CD14-positive monocyte (primary cell): Measurements from ENCODE around the gene PRRT4. TPM values are rescaled to one million over a fixed set of nuclear protein-coding genes. Genes with fewer than 3 reads are reported as not detected.

Experiments
- DNase-seq, 3 donors: peaks; one replicate each; pipeline ENCODE4 v3.0.0-alpha.2; 2011 to 2022
- H2AFZ ChIP-seq: 2 replicates; pipeline ENCODE4 v1.6.0; 2012; ENCODE audit warnings: mild to moderate bottlenecking, low read depth, low read length, inconsistent platforms; ENCODE audit not compliant: insufficient read depth, poor library complexity, severe bottlenecking
- H3K27ac ChIP-seq, 2 donors: 1 replicate in 1 of 2; 2 replicates in 1 of 2; pipeline ENCODE4 v1.5.1; 2012 to 2013; ENCODE audit warnings: low read length in 2 of 2, control low read depth in 1 of 2, inconsistent platforms in 1 of 2, low read depth in 1 of 2, mild to moderate bottlenecking in 1 of 2
- H3K27me3 ChIP-seq, 2 donors: one replicate each; pipeline versions ENCODE4 v1.6.0 to v1.6.1; 2011 to 2013; ENCODE audit warnings: low read length in 2 of 2; ENCODE audit not compliant: control insufficient read depth in 2 of 2, insufficient read depth in 2 of 2
- H3K36me3 ChIP-seq, 2 donors: replicated peaks in 1 of 2; 1 replicate in 1 of 2; 2 replicates in 1 of 2; pipeline versions ENCODE4 v1.5.1 to v1.6.1; 2012 to 2013; ENCODE audit warnings: low read length in 2 of 2, control low read depth in 1 of 2, inconsistent platforms in 1 of 2, mild to moderate bottlenecking in 1 of 2; ENCODE audit not compliant: insufficient read depth in 2 of 2, control insufficient read depth in 1 of 2
- H3K4me1 ChIP-seq, 2 donors: 1 replicate in 1 of 2; 2 replicates in 1 of 2; pipeline versions ENCODE4 v1.5.1 to v1.6.1; 2012 to 2013; ENCODE audit warnings: low read length in 2 of 2, control low read depth in 1 of 2, inconsistent platforms in 1 of 2, mild to moderate bottlenecking in 1 of 2, moderate library complexity in 1 of 2; ENCODE audit not compliant: insufficient read depth in 2 of 2, control insufficient read depth in 1 of 2
- H3K4me2 ChIP-seq: replicated peaks from 2 replicates; pipeline ENCODE3; 2012; ENCODE audit warnings: low read length, moderate library complexity, mild to moderate bottlenecking; ENCODE audit not compliant: poor library complexity, severe bottlenecking; ENCODE audit errors: extremely low read depth
- H3K4me3 ChIP-seq, 3 experiments: fragments of 200-600 bp in 1 of 3; sonication (generic) in 1 of 3; replicated peaks in 1 of 3; 1 replicate in 2 of 3; 2 replicates in 1 of 3; pipeline ENCODE4 v1.5.1; 2011 to 2013; ENCODE audit warnings: low read length in 3 of 3, mild to moderate bottlenecking in 3 of 3, control low read depth in 2 of 3, low read depth in 2 of 3, inconsistent platforms in 1 of 3, moderate library complexity in 1 of 3
- H3K79me2 ChIP-seq: 2 replicates; pipeline ENCODE4 v1.6.0; 2012; ENCODE audit warnings: mild to moderate bottlenecking, control low read depth, inconsistent platforms, low read length, moderate library complexity; ENCODE audit not compliant: insufficient read depth
- H3K9ac ChIP-seq: 2 replicates; pipeline ENCODE4 v1.6.0; 2017; ENCODE audit warnings: low read length, mild to moderate bottlenecking; ENCODE audit not compliant: insufficient read depth, poor library complexity, severe bottlenecking
- H3K9me3 ChIP-seq, 2 donors: replicated peaks in 1 of 2; 1 replicate in 1 of 2; 2 replicates in 1 of 2; pipeline versions ENCODE4 v1.5.1 to v1.6.1; 2012 to 2013; ENCODE audit warnings: low read length in 2 of 2, control low read depth in 1 of 2; ENCODE audit not compliant: control insufficient read depth in 1 of 2, insufficient read depth in 1 of 2
- H4K20me1 ChIP-seq: 2 replicates; pipeline ENCODE4 v1.6.0; 2012; ENCODE audit warnings: mild to moderate bottlenecking, low read length, control low read depth, moderate library complexity; ENCODE audit not compliant: insufficient read depth
- H3K27ac Mint-ChIP-seq, 7 donors: one replicate each; pipeline ENCODE4 v1.8.0; 2020; ENCODE audit warnings: mild to moderate bottlenecking in 7 of 7, mixed read lengths in 7 of 7, moderate library complexity in 6 of 7, inconsistent platforms in 2 of 7
- H3K27me3 Mint-ChIP-seq, 3 donors: one replicate each; pipeline ENCODE4 v1.8.0; 2021 to 2022; ENCODE audit warnings: low read depth in 3 of 3, mild to moderate bottlenecking in 3 of 3, mixed read lengths in 3 of 3, moderate library complexity in 3 of 3, inconsistent platforms in 1 of 3
- H3K36me3 Mint-ChIP-seq, 2 donors: one replicate each; pipeline ENCODE4 v1.8.0; 2020; ENCODE audit warnings: mixed read lengths in 2 of 2, inconsistent platforms in 1 of 2, mild to moderate bottlenecking in 1 of 2
- H3K4me1 Mint-ChIP-seq: one replicate; pipeline ENCODE4 v1.8.0; 2020; ENCODE audit warnings: mild to moderate bottlenecking, mixed read lengths
- H3K4me3 Mint-ChIP-seq, 2 donors: one replicate each; pipeline ENCODE4 v1.8.0; 2020; ENCODE audit warnings: mild to moderate bottlenecking in 2 of 2, mixed read lengths in 2 of 2, moderate library complexity in 1 of 2
- H3K9me3 Mint-ChIP-seq, 7 donors: one replicate each; pipeline ENCODE4 v1.8.0; 2020 to 2022; ENCODE audit warnings: mixed read lengths in 7 of 7, mild to moderate bottlenecking in 6 of 7, moderate library complexity in 6 of 7, inconsistent platforms in 2 of 7
- WGBS: methylation state at CpG from one replicate; pipeline ENCODE4 v1.1.5; 2013; ENCODE audit warnings: missing lambda C conversion rate; ENCODE audit not compliant: insufficient coverage; 5-methylcytosine and 5-hydroxymethylcytosine counted together
- intact Hi-C, 2 donors: fragments of 100-400 bp; cut with micrococcal nuclease; formaldehyde crosslinking; loops; one replicate each; pipeline versions ENCODE4 v1.15.0 to v1.15.1; 2023
- polyA plus RNA-seq, 3 donors: library from polyadenylated mRNA; depleted of rRNA in 1 of 3; unstranded in 2 of 3; stranded (reverse) in 1 of 3; fragments of 300-500 nt in 2 of 3; fragments of >200 nt in 1 of 3; fragmentation: Illumina TruSeq in 2 of 3; gene quantifications; 1 replicate in 2 of 3; 2 replicates in 1 of 3; pipeline ENCODE4 v1.2.3, GENCODE V29; 2012 to 2021
- TF ChIP-seq, protein P1 (sequence below): fragments of 200-600 bp; IDR thresholded peaks from one replicate; pipeline ENCODE4 v1.8.0; 2022; ENCODE audit warnings: antibody characterized with exemption, mild to moderate bottlenecking

PRRT4 gene
- polyA plus RNA-seq, 3 donors, result 1.1 TPM; not detected in 2

DNA sequence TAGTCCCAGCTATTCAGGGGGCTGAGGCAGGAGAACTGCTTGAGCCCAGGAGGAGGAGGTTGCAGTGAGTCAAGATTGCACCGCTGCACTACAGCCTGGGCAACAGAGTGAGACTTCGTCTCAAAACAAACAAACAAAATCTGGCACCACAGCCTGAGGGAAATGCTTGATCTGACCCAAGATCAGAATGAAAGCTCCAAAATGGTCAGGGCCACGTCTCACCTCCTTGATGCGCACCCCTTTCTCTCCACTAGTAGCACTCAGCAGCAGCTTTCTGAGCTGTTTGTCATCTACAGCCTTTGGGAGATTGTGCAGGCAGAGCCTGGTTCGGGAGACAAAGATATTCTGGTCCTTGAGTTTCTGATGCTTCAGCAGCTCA is 40.5 kb downstream of the PRRT4 start:
- Mint-ChIP-seq H3K9me3 (no peaks in the 10 kb centered on the region), H3K36me3 (peaks cover 88 to 91% of the 10 kb centered on the region in 2 donors), H3K27me3 (no peaks in the 10 kb centered on the region), H3K27ac (peak overlapping the region in 2 of 7 donors; percentile 37 to 58), H3K4me1 (peaks cover 2% of the 10 kb centered on the region), H3K4me3 (no peak overlapping the region)
- Histone ChIP-seq H3K9me3 (no peaks in the 10 kb centered on the region), H3K79me2 (no peaks in the 10 kb centered on the region), H3K4me2 (no peak overlapping the region), H3K4me3 (no peak overlapping the region), H3K36me3 (peaks cover 69 to 95% of the 10 kb centered on the region in 2 donors), H3K27me3 (no peaks in the 10 kb centered on the region), H3K9ac (no peak overlapping the region), H4K20me1 (no peaks in the 10 kb centered on the region), H3K4me1 (no peaks in the 10 kb centered on the region), H3K27ac (peak overlapping the region in 1 of 2 donors; percentile 6), H2AFZ (no peak overlapping the region)
- TF ChIP-seq, protein P1, sequence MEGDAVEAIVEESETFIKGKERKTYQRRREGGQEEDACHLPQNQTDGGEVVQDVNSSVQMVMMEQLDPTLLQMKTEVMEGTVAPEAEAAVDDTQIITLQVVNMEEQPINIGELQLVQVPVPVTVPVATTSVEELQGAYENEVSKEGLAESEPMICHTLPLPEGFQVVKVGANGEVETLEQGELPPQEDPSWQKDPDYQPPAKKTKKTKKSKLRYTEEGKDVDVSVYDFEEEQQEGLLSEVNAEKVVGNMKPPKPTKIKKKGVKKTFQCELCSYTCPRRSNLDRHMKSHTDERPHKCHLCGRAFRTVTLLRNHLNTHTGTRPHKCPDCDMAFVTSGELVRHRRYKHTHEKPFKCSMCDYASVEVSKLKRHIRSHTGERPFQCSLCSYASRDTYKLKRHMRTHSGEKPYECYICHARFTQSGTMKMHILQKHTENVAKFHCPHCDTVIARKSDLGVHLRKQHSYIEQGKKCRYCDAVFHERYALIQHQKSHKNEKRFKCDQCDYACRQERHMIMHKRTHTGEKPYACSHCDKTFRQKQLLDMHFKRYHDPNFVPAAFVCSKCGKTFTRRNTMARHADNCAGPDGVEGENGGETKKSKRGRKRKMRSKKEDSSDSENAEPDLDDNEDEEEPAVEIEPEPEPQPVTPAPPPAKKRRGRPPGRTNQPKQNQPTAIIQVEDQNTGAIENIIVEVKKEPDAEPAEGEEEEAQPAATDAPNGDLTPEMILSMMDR, result no peak
- intact Hi-C loops, result loop anchor here (5.0 to 10.0 kb wide), 2 partner anchors 614 to 616 kb away; no protein-coding TSS in a partner anchor
- DNase-seq, result no peak
- WGBS, result 76% methylated on average over 4 of the region's 5 CpGs

DNA sequence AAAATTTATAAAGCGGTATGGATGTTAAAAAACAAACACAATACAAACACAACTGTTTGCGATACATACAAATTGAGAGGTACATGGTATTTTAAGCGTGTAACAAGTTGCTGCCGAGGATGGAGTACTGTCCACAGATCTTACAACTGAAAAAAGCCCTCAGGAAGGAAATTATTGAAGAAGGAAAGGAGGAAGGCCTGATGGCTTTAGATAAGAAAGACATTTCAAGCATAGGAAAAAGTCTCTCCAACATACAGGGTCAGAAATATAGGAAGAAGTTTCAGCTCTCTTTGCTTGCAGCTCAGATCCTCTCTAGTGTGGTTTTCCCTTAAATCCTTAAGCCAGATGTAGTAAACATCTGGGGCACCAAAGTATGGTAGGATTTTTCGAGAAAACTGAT is 42.8 kb downstream of the PRRT4 start:
- TF ChIP-seq, protein P1, result no peak
- Mint-ChIP-seq H3K27ac (no peak overlapping the region), H3K4me1 (peaks cover 2% of the 10 kb centered on the region), H3K4me3 (no peak overlapping the region), H3K36me3 (peaks cover 85 to 92% of the 10 kb centered on the region in 2 donors), H3K9me3 (no peaks in the 10 kb centered on the region), H3K27me3 (no peaks in the 10 kb centered on the region)
- intact Hi-C loops, result no loop called here
- Histone ChIP-seq H4K20me1 (no peaks in the 10 kb centered on the region), H2AFZ (no peak overlapping the region), H3K27me3 (no peaks in the 10 kb centered on the region), H3K9ac (no peak overlapping the region), H3K4me1 (no peaks in the 10 kb centered on the region), H3K4me2 (no peak overlapping the region), H3K79me2 (no peaks in the 10 kb centered on the region), H3K4me3 (no peak overlapping the region), H3K27ac (no peak overlapping the region), H3K9me3 (no peaks in the 10 kb centered on the region), H3K36me3 (peaks cover 74 to 92% of the 10 kb centered on the region in 2 donors)
- no CpG with 5 or more reads among the region's 5 CpGs for WGBS
- DNase-seq, result no peak
